Stimulated activated CD4-positive, alpha-beta T cell treated with anti-CD3 and anti-CD28 coated beads, Interleukin-2, amount 100 ng/mL, for 48 hours (primary cell): ENCODE results near the gene NDOR1.

Experiments
- DNase-seq, 2 donors: peaks; one replicate each; pipeline ENCODE4 v3.0.0-alpha.2; 2020

NDOR1 gene

GRCh38 chr9:137199411-137200121 is 5.9 kb upstream of the NDOR1 start:
- DNase-seq = no peak

- DNase-seq = peak; percentile 93 to 97
Observed at GRCh38 chr9:137200311-137201204, 4.9 kb upstream of the NDOR1 start, which contains the start of gene TPRN. TPRN (minus strand) TSS chr9:137200741; CDS start chr9:137200711, 30 bp downstream.

- no peak for DNase-seq
Observed at GRCh38 chr9:137201205-137201868, 4.2 kb upstream of the NDOR1 start.

GRCh38 chr9:137202966-137203365 is 2.5 kb upstream of the NDOR1 start:
- DNase-seq = no peak

GRCh38 chr9:137204731-137205125 is 772 bp upstream of the NDOR1 start:
- no peak for DNase-seq

- no peak for DNase-seq
Observed at GRCh38 chr9:137206602-137207001, 1.1 kb downstream of the NDOR1 start.

- no peak for DNase-seq
Observed at GRCh38 chr9:137211532-137211931, 6.0 kb downstream of the NDOR1 start.

- DNase-seq = no peak
Observed at GRCh38 chr9:137212520-137212919, 7.0 kb downstream of the NDOR1 start.

- no peak for DNase-seq
Observed at GRCh38 chr9:137213160-137214060, 7.9 kb downstream of the NDOR1 start.

- DNase-seq = no peak
Observed at GRCh38 chr9:137214620-137215019, 9.1 kb downstream of the NDOR1 start.

- no peak for DNase-seq
Observed at GRCh38 chr9:137215196-137215986, 9.9 kb downstream of the NDOR1 start.

- no peak for DNase-seq
Observed at GRCh38 chr9:137216188-137216965, 10.9 kb downstream of the NDOR1 start.

GRCh38 chr9:137217276-137218211 is 12.0 kb downstream of the NDOR1 start:
- DNase-seq = no peak

- no peak for DNase-seq
Observed at GRCh38 chr9:137218212-137218753, 12.8 kb downstream of the NDOR1 start.

GRCh38 chr9:137218754-137219271 is 13.3 kb downstream of the NDOR1 start:
- no peak for DNase-seq

GRCh38 chr9:137219757-137220316 is 14.3 kb downstream of the NDOR1 start:
- no peak for DNase-seq

- DNase-seq = no peak
Observed at GRCh38 chr9:137220317-137221094, 15.0 kb downstream of the NDOR1 start.

- no peak for DNase-seq
Observed at GRCh38 chr9:137221095-137221505, 15.6 kb downstream of the NDOR1 start.
